ENCODE data around the gene DAPK2. TPM values are rescaled to one million over a fixed set of nuclear protein-coding genes. Genes with fewer than 3 reads are reported as not detected.

Gene DAPK2
- total RNA-seq, 2 experiments from 2014 or later: 1.0 to 1.3 TPM

GRCh38 chr15:64052925-64053491 is 6.7 kb upstream of the DAPK2 start:
- CTCF ChIA-PET: interaction anchor here (1.1 to 1.4 kb wide), 3 partner anchors 26 to 301 kb away, joined by 3 to 5 read pairs (median 3); no protein-coding TSS in a partner anchor
- ATAC-seq: no peak
- no peak overlapping the region for H3K4me3 Mint-ChIP-seq
- H3K27ac Mint-ChIP-seq: no peak overlapping the region
- POLR2A ChIA-PET: no interaction called here
- H3K9me3 Mint-ChIP-seq (ENCODE audit: low read depth): no peaks in the 10 kb centered on the region
- DNase-seq: no peak
- no peaks in the 10 kb centered on the region for H3K36me3 Mint-ChIP-seq (ENCODE audit: low read depth)
- intact Hi-C loops (cut with DNase I, micrococcal nuclease): no loop called here
- H3K27me3 Mint-ChIP-seq: peaks cover 5% of the 10 kb centered on the region
- H3K4me1 Mint-ChIP-seq: peaks cover 2% of the 10 kb centered on the region

GRCh38 chr15:64051407-64052259 is 5.3 kb upstream of the DAPK2 start:
- no peak overlapping the region for H3K27ac Mint-ChIP-seq
- CTCF ChIA-PET: interaction anchor here (0.6 to 1.2 kb wide), 3 partner anchors 12 to 201 kb away, joined by 3 read pairs; no protein-coding TSS in a partner anchor
- POLR2A ChIA-PET: no interaction called here
- peaks cover 14% of the 10 kb centered on the region for H3K27me3 Mint-ChIP-seq
- H3K9me3 Mint-ChIP-seq (ENCODE audit: low read depth): no peaks in the 10 kb centered on the region
- H3K4me3 Mint-ChIP-seq: no peak overlapping the region
- intact Hi-C loops (cut with DNase I, micrococcal nuclease): no loop called here
- DNase-seq (no peak), ATAC-seq (no peak)
- H3K36me3 Mint-ChIP-seq (ENCODE audit: low read depth): no peaks in the 10 kb centered on the region
- peaks cover 6% of the 10 kb centered on the region for H3K4me1 Mint-ChIP-seq

DNA sequence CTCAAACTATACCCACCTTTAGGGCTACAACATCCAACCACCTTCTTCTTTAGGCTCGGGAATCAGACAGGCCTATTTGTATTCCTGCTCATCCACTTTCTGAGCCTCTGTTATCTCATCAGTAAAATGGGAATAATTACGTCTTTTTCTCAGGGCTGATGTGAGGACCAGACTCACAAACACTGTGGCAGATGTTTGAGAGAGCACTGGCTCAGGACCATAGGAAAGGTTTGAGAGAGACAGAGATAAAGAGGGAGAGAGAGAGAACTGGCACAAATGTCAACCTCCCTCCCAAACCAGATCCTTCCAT is 4.8 kb upstream of the DAPK2 start:
- ChIA-PET CTCF (interaction anchor here (1.2 to 2.5 kb wide), 3 partner anchors 11 to 299 kb away, joined by 4 to 5 read pairs (median 5); no protein-coding TSS in a partner anchor), POLR2A (no interaction called here)
- Mint-ChIP-seq H3K4me3 (no peak overlapping the region), H3K27me3 (peaks cover 15% of the 10 kb centered on the region), H3K27ac (no peak overlapping the region), H3K36me3 (ENCODE audit: low read depth) (no peaks in the 10 kb centered on the region), H3K4me1 (peaks cover 7% of the 10 kb centered on the region), H3K9me3 (ENCODE audit: low read depth) (no peaks in the 10 kb centered on the region)
- no peak for ATAC-seq
- DNase-seq: no peak
- intact Hi-C loops (cut with DNase I, micrococcal nuclease): no loop called here

GRCh38 chr15:64050281-64051092 is 4.2 kb upstream of the DAPK2 start:
- ATAC-seq (no peak), DNase-seq (no peak)
- ChIA-PET CTCF (interaction anchor here (1.2 to 2.5 kb wide), 4 partner anchors 10 to 298 kb away, joined by 4 to 6 read pairs (median 5); no protein-coding TSS in a partner anchor), POLR2A (no interaction called here)
- no peak overlapping the region for H3K4me3 Mint-ChIP-seq
- H3K36me3 Mint-ChIP-seq (ENCODE audit: low read depth): no peaks in the 10 kb centered on the region
- peaks cover 15% of the 10 kb centered on the region for H3K27me3 Mint-ChIP-seq
- intact Hi-C loops (cut with DNase I, micrococcal nuclease): no loop called here
- no peak overlapping the region for H3K27ac Mint-ChIP-seq
- no peaks in the 10 kb centered on the region for H3K9me3 Mint-ChIP-seq (ENCODE audit: low read depth)
- peaks cover 7% of the 10 kb centered on the region for H3K4me1 Mint-ChIP-seq

DNA sequence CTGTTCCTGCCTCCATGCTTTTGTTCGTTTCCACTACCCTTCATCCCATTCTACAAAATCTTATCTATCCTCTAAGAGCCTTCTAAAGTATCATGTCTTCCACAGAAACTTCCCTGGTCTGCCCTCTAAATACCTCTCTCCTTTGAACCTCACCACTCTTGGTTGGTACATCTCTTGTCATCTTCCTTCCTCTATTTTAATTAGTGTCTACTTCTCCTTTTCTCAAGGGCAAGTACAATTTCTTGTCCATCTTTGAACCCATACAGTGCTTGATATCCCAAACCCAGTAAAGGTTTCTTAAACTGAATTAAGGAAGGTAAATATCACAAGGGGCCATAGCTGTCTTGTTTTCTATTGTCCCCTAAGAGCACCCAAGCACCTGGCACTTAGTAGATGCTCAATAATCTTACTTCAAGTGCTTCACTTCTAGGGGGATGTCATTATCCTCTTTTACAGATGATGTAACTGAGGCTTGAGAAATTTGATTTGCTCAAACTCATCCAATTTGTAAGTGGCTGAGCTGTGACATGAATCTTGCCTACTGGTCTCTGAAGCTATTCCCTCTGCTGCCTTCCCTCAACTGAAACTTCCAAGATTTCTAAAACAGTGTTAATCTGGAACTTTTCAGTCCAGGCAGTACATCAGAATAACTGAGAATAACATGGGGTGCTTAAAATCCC is 2.6 kb upstream of the DAPK2 start:
- H3K36me3 Mint-ChIP-seq (ENCODE audit: low read depth): no peaks in the 10 kb centered on the region
- H3K27ac Mint-ChIP-seq: no peak overlapping the region
- intact Hi-C loops (cut with DNase I, micrococcal nuclease): loop anchor here in 1 of 2 experiments (5.0 kb wide), 4 partner anchors 37 to 217 kb away; partner anchors contain the start of gene HERC1
- no peak overlapping the region for H3K4me3 Mint-ChIP-seq
- peaks cover 18% of the 10 kb centered on the region for H3K27me3 Mint-ChIP-seq
- peaks cover 7% of the 10 kb centered on the region for H3K4me1 Mint-ChIP-seq
- H3K9me3 Mint-ChIP-seq (ENCODE audit: low read depth): no peaks in the 10 kb centered on the region
- ATAC-seq (no peak), DNase-seq (no peak)
- ChIA-PET POLR2A (no interaction called here), CTCF (interaction anchor here (1.0 to 6.9 kb wide), 6 partner anchors 9 to 439 kb away, joined by 3 to 40 read pairs (median 6); no protein-coding TSS in a partner anchor)

DNA sequence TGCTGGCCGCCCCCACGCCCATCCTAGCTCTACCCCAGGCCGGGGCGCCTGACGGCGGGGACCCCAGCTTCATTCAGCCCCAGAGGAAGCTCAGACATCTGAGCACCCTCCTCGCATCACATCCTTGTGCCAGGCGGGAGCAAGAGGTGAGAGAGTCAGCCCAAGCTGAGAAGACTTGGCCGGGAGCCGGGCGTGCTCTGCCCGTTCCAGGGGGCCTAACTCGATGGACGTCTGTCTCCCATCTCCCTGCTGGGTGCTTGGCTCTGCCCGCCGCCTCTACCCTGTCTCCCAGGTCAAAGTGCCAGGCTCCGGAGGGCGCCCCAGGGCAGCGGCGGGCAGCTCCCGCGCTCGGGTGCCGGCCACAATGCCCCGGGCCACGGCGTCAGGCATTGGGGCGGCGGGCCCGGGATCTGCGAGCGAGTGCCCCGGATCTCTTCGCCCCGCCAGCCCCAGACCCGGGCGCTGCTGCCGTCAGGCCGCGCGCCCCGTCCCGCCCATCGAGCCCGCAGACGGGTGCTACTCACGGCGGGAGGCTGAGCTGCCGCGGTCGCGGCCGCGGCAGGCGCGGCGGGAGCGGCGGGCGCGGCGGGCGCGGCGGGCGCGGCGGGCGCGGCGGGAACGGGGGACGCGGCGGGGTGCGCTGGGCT is 388 bp downstream of the DAPK2 start:
- DNase-seq: no peak
- POLR2A ChIA-PET: interaction anchor here (0.5 to 0.6 kb wide), 3 partner anchors 65 to 567 kb away, joined by 3 to 5 read pairs (median 4); no protein-coding TSS in a partner anchor

GRCh38 chr15:64045101-64045435 is 1.2 kb downstream of the DAPK2 start:
- H3K4me3 Mint-ChIP-seq: no peak overlapping the region
- intact Hi-C loops (cut with DNase I, micrococcal nuclease): loop anchor here in 1 of 2 experiments (5.0 kb wide), 4 partner anchors 33 to 213 kb away; partner anchors contain the start of gene HERC1
- POLR2A ChIA-PET: no interaction called here
- H3K4me1 Mint-ChIP-seq: peaks cover 5% of the 10 kb centered on the region
- ATAC-seq: no peak
- H3K9me3 Mint-ChIP-seq (ENCODE audit: low read depth): no peaks in the 10 kb centered on the region
- no peaks in the 10 kb centered on the region for H3K36me3 Mint-ChIP-seq (ENCODE audit: low read depth)
- no peak for DNase-seq
- CTCF ChIA-PET: interaction anchor here (0.8 to 6.9 kb wide), 8 partner anchors 9 to 431 kb away, joined by 3 to 40 read pairs (median 8); no protein-coding TSS in a partner anchor
- no peak overlapping the region for H3K27ac Mint-ChIP-seq
- peaks cover 18% of the 10 kb centered on the region for H3K27me3 Mint-ChIP-seq

More for the DNA sequence above, 388 bp downstream of the DAPK2 start:
- CTCF ChIA-PET: interaction anchor here (0.6 to 6.9 kb wide), 22 partner anchors 9 to 579 kb away, joined by 3 to 40 read pairs (median 4); no protein-coding TSS in a partner anchor
- intact Hi-C loops (cut with DNase I, micrococcal nuclease): loop anchor here (1.0 to 5.0 kb wide), 9 partner anchors 34 to 436 kb away; partner anchors contain the start of gene HERC1 (in 1 of the 2)
- no peaks in the 10 kb centered on the region for H3K9me3 Mint-ChIP-seq (ENCODE audit: low read depth)
- H3K4me1 Mint-ChIP-seq: peaks cover 7% of the 10 kb centered on the region
- ATAC-seq: peak; percentile 39
- H3K36me3 Mint-ChIP-seq (ENCODE audit: low read depth): no peaks in the 10 kb centered on the region
- H3K4me3 Mint-ChIP-seq: peak overlapping the region; percentile 29
- H3K27ac Mint-ChIP-seq: no peak overlapping the region
- peaks cover 18% of the 10 kb centered on the region for H3K27me3 Mint-ChIP-seq

- Mint-ChIP-seq H3K9me3 (ENCODE audit: low read depth) (no peaks in the 10 kb centered on the region), H3K36me3 (ENCODE audit: low read depth) (no peaks in the 10 kb centered on the region), H3K4me1 (peaks cover 5% of the 10 kb centered on the region), H3K4me3 (no peak overlapping the region), H3K27me3 (peaks cover 18% of the 10 kb centered on the region), H3K27ac (no peak overlapping the region)
- ChIA-PET POLR2A (interaction anchor here (0.6 kb wide), 1 partner anchor 435 kb away, joined by 3 read pairs; no protein-coding TSS in a partner anchor), CTCF (interaction anchor here (0.8 to 6.9 kb wide), 9 partner anchors 9 to 430 kb away, joined by 3 to 40 read pairs (median 5); no protein-coding TSS in a partner anchor)
- ATAC-seq (no peak), DNase-seq (no peak)
- intact Hi-C loops (cut with DNase I, micrococcal nuclease): loop anchor here in 1 of 2 experiments (5.0 kb wide), 4 partner anchors 32 to 212 kb away; partner anchors contain the start of gene HERC1
Measured at GRCh38 chr15:64044300-64045100, 1.8 kb downstream of the DAPK2 start.

DNA sequence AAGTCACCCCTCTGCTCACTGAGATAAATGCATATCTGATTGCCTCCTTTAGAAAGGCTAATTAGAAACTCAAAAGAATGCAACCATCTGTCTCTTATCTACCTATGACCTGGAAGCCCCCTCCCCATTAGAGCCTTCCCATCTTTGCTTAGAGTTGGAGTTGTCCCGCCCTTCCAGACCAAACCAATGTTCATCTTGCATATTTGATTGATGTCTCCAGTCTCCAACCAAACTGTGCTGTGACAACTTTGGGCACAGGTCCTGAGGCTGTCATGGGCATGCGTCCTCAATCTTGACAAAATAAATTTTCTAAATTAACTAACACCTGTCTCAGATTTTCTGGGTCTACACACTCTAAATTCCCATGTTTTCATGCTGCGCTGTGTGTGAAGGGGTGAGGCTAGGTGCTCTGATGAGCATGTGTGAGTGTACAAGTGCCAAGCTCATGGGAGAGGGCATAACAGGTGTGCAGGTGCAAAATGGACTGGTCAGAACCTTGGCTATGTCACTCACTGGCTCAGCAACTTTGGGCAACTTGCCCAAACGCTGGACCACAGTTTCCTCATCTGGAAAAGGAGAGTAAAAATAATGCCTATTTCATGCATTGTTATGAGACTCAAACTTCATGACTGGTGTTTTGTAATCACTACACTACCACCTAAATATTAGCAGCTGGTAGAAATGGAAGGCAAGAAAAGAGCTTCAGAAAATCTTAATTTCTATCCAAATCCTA is 7.2 kb downstream of the DAPK2 start:
- POLR2A ChIA-PET: no interaction called here
- no peaks in the 10 kb centered on the region for H3K4me1 Mint-ChIP-seq
- no peak overlapping the region for H3K4me3 Mint-ChIP-seq
- ATAC-seq (no peak), DNase-seq (no peak)
- no peaks in the 10 kb centered on the region for H3K27me3 Mint-ChIP-seq
- H3K27ac Mint-ChIP-seq: no peak overlapping the region
- H3K9me3 Mint-ChIP-seq (ENCODE audit: low read depth): no peaks in the 10 kb centered on the region
- intact Hi-C loops (cut with DNase I, micrococcal nuclease): no loop called here
- no peaks in the 10 kb centered on the region for H3K36me3 Mint-ChIP-seq (ENCODE audit: low read depth)
- CTCF ChIA-PET: interaction anchor here (0.7 kb wide), 2 partner anchors 12 to 411 kb away, joined by 3 read pairs; no protein-coding TSS in a partner anchor
